ENCODE results near the gene CPXM1. TPM values are rescaled to one million over a fixed set of nuclear protein-coding genes. Genes with fewer than 3 reads are reported as not detected.

CPXM1 gene
- total RNA-seq, 1 donor = under 0.01 TPM

GRCh38 chr20:2829376-2829775, 28.9 kb upstream of the CPXM1 start:
- Histone ChIP-seq H3K27ac (ENCODE audit: low read depth, low read length) (no peak overlapping the region), H3K79me2 (ENCODE audit: insufficient read depth, low read length) (no peaks in the 10 kb centered on the region), H3K36me3 (ENCODE audit: insufficient read depth, low read length) (no peaks in the 10 kb centered on the region), H3K9me3 (ENCODE audit: low read depth, low read length) (no peaks in the 10 kb centered on the region), H3K27me3 (ENCODE audit: insufficient read depth, low read length) (peaks cover 41% of the 10 kb centered on the region), H3K4me2 (ENCODE audit: insufficient read depth, low read length) (no peak overlapping the region), H2AFZ (ENCODE audit: low read length) (no peak overlapping the region), H4K20me1 (ENCODE audit: insufficient read depth, low read length) (no peaks in the 10 kb centered on the region), H3K4me1 (ENCODE audit: insufficient read depth, low read length) (peaks cover 7% of the 10 kb centered on the region), H3K4me3 (ENCODE audit: insufficient read depth, low read length) (no peak overlapping the region)
- TF ChIP-seq CTCF (IDR thresholded peaks at IDR 0.05; ENCODE audit: extremely low read depth, low read depth, low read length) = no peak
- no peak for DNase-seq (ENCODE audit: insufficient read length, low spot score, missing footprints)

GRCh38 chr20:2826655-2827054, 26.2 kb upstream of the CPXM1 start:
- H3K36me3 ChIP-seq (ENCODE audit: insufficient read depth, low read length) = no peaks in the 10 kb centered on the region
- H3K4me2 ChIP-seq (ENCODE audit: insufficient read depth, low read length) = no peak overlapping the region
- no peak overlapping the region for H3K27ac ChIP-seq (ENCODE audit: low read depth, low read length)
- peaks cover 4% of the 10 kb centered on the region for H3K4me1 ChIP-seq (ENCODE audit: insufficient read depth, low read length)
- peaks cover 48% of the 10 kb centered on the region for H3K27me3 ChIP-seq (ENCODE audit: insufficient read depth, low read length)
- no peak overlapping the region for H3K4me3 ChIP-seq (ENCODE audit: insufficient read depth, low read length)
- H3K9me3 ChIP-seq (ENCODE audit: low read depth, low read length) = no peaks in the 10 kb centered on the region
- H2AFZ ChIP-seq (ENCODE audit: low read length) = no peak overlapping the region
- H3K79me2 ChIP-seq (ENCODE audit: insufficient read depth, low read length) = no peaks in the 10 kb centered on the region
- no peak for DNase-seq (ENCODE audit: insufficient read length, low spot score, missing footprints)
- H4K20me1 ChIP-seq (ENCODE audit: insufficient read depth, low read length) = no peaks in the 10 kb centered on the region
- TF ChIP-seq CTCF (IDR thresholded peaks at IDR 0.05; ENCODE audit: extremely low read depth, low read depth, low read length) = no peak

- DNase-seq (ENCODE audit: insufficient read length, low spot score, missing footprints) = no peak
- Histone ChIP-seq H4K20me1 (ENCODE audit: insufficient read depth, low read length) (no peaks in the 10 kb centered on the region), H3K4me3 (ENCODE audit: insufficient read depth, low read length) (no peak overlapping the region), H3K27me3 (ENCODE audit: insufficient read depth, low read length) (peaks cover 51% of the 10 kb centered on the region), H3K36me3 (ENCODE audit: insufficient read depth, low read length) (no peaks in the 10 kb centered on the region), H3K4me1 (ENCODE audit: insufficient read depth, low read length) (peaks cover 3% of the 10 kb centered on the region), H3K79me2 (ENCODE audit: insufficient read depth, low read length) (no peaks in the 10 kb centered on the region), H3K27ac (ENCODE audit: low read depth, low read length) (no peak overlapping the region), H3K9me3 (ENCODE audit: low read depth, low read length) (no peaks in the 10 kb centered on the region), H3K4me2 (ENCODE audit: insufficient read depth, low read length) (no peak overlapping the region), H2AFZ (ENCODE audit: low read length) (no peak overlapping the region)
- TF ChIP-seq CTCF (IDR thresholded peaks at IDR 0.05; ENCODE audit: extremely low read depth, low read depth, low read length) = no peak
Measured at GRCh38 chr20:2825761-2826160, 25.3 kb upstream of the CPXM1 start.

- Histone ChIP-seq H3K4me3 (ENCODE audit: insufficient read depth, low read length) (no peak overlapping the region), H4K20me1 (ENCODE audit: insufficient read depth, low read length) (no peaks in the 10 kb centered on the region), H2AFZ (ENCODE audit: low read length) (no peak overlapping the region), H3K27ac (ENCODE audit: low read depth, low read length) (no peak overlapping the region), H3K4me1 (ENCODE audit: insufficient read depth, low read length) (peaks cover 18% of the 10 kb centered on the region), H3K4me2 (ENCODE audit: insufficient read depth, low read length) (no peak overlapping the region), H3K9me3 (ENCODE audit: low read depth, low read length) (no peaks in the 10 kb centered on the region), H3K79me2 (ENCODE audit: insufficient read depth, low read length) (no peaks in the 10 kb centered on the region), H3K27me3 (ENCODE audit: insufficient read depth, low read length) (peaks cover 20% of the 10 kb centered on the region), H3K36me3 (ENCODE audit: insufficient read depth, low read length) (no peaks in the 10 kb centered on the region)
- TF ChIP-seq CTCF (IDR thresholded peaks at IDR 0.05; ENCODE audit: extremely low read depth, low read depth, low read length) = no peak
- DNase-seq (ENCODE audit: insufficient read length, low spot score, missing footprints) = no peak
Measured at GRCh38 chr20:2822073-2822472, 21.6 kb upstream of the CPXM1 start.
